Measurements from ENCODE around the gene NPHP1. TPM values are rescaled to one million over a fixed set of nuclear protein-coding genes. Genes with fewer than 3 reads are reported as not detected.

NPHP1 gene
- total RNA-seq, 1 donor from 2014 or later, result 9.8 TPM

GRCh38 chr2:110126086-110126773 is 78.6 kb downstream of the NPHP1 start:
- intact Hi-C loops (cut with DNase I), result no loop called here
- no peaks in the 10 kb centered on the region for H3K27me3 ChIP-seq

DNA sequence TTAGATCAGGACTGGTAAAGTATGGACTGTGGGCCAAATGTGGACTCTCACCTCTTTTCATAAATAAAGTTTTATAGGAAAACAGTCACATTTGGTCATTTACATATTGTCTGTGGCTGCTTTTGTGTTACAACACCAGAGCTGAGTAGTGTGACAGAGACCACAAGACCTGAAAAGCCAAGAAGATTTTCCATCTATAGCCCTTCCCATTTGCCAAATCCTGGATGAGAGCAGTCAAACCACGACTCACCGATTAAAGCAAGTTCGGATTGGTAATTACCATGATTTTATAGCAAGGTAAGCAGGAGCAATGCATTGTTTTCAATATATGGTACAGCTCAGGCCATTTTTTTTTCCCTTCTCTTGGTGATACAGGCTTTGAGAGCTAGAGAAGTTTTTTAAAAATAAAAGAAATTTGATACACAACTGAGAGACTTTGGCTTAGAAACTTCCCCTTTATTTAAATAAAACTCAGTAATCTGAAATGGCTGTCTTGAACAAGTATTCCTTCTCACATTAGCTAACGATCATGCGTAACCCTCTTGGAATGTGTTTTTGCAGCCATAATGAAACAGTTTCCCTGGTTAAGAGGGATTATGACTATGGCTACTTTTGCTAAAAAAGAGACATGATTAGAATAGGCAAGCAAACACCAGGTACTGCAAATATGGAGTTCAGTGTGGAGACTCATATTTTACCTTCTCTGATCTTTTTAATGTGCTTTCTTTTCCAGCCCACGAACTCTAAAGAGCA is 79.7 kb downstream of the NPHP1 start:
- H3K27me3 ChIP-seq, result no peaks in the 10 kb centered on the region
- H3K4me1 ChIP-seq, result peaks cover 3 to 8% of the 10 kb centered on the region in 2 donors
- no peak for DNase-seq (ENCODE audit: low spot score in 2 of 2)
- intact Hi-C loops (cut with DNase I), result no loop called here
- H3K27ac ChIP-seq, result peak overlapping the region; percentile 56 to 63
- H3K36me3 ChIP-seq, result no peaks in the 10 kb centered on the region
- H3K9me3 ChIP-seq, result no peaks in the 10 kb centered on the region
- TF ChIP-seq, protein P1, sequence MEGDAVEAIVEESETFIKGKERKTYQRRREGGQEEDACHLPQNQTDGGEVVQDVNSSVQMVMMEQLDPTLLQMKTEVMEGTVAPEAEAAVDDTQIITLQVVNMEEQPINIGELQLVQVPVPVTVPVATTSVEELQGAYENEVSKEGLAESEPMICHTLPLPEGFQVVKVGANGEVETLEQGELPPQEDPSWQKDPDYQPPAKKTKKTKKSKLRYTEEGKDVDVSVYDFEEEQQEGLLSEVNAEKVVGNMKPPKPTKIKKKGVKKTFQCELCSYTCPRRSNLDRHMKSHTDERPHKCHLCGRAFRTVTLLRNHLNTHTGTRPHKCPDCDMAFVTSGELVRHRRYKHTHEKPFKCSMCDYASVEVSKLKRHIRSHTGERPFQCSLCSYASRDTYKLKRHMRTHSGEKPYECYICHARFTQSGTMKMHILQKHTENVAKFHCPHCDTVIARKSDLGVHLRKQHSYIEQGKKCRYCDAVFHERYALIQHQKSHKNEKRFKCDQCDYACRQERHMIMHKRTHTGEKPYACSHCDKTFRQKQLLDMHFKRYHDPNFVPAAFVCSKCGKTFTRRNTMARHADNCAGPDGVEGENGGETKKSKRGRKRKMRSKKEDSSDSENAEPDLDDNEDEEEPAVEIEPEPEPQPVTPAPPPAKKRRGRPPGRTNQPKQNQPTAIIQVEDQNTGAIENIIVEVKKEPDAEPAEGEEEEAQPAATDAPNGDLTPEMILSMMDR (IDR thresholded peaks at IDR 0.05), result no peak
- no peak overlapping the region for H3K4me3 ChIP-seq

More at GRCh38 chr2:110126086-110126773, 78.6 kb downstream of the NPHP1 start:
- Histone ChIP-seq H3K4me1 (peaks cover 2 to 7% of the 10 kb centered on the region in 2 donors), H3K36me3 (no peaks in the 10 kb centered on the region), H3K27ac (no peak overlapping the region), H3K4me3 (no peak overlapping the region), H3K9me3 (no peaks in the 10 kb centered on the region)
- TF ChIP-seq, protein P1 (IDR thresholded peaks at IDR 0.05), result no peak
- no peak for DNase-seq (ENCODE audit: low spot score in 2 of 2)

- H3K27me3 ChIP-seq, result no peaks in the 10 kb centered on the region
- peaks cover 3 to 8% of the 10 kb centered on the region in 2 donors for H3K4me1 ChIP-seq
- no peaks in the 10 kb centered on the region for H3K9me3 ChIP-seq
- intact Hi-C loops (cut with DNase I), result no loop called here
- H3K4me3 ChIP-seq, result no peak overlapping the region
- DNase-seq (ENCODE audit: low spot score in 2 of 2), result no peak
- peak overlapping the region in 1 of 2 donors; percentile 56 for H3K27ac ChIP-seq
- H3K36me3 ChIP-seq, result no peaks in the 10 kb centered on the region
- TF ChIP-seq, protein P1 (IDR thresholded peaks at IDR 0.05), result no peak
Measured at GRCh38 chr2:110124038-110124825, 80.6 kb downstream of the NPHP1 start.

DNA sequence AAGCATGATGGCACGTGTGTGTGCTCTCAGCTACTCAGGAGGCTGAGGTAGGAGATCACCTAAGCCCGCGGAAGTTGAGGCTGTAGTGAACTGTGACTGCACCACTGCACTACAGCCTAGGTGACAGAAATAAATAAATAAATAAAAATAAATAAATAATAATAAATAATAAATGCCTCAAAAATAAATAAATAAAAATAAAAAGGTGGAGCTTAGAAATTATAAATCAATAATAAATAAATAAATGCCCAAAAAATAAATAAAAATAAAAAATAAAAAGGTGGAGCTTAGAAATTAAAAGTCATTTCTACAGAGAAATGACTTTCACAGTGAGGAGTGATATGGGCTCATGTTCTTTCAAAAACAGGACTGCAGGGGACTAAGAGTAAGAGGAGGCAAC is 83.2 kb downstream of the NPHP1 start:
- Histone ChIP-seq H3K4me1 (peaks cover 3 to 10% of the 10 kb centered on the region in 2 donors), H3K27me3 (no peaks in the 10 kb centered on the region), H3K4me3 (no peak overlapping the region), H3K9me3 (no peaks in the 10 kb centered on the region), H3K27ac (no peak overlapping the region), H3K36me3 (no peaks in the 10 kb centered on the region)
- intact Hi-C loops (cut with DNase I), result no loop called here
- no peak for DNase-seq (ENCODE audit: low spot score in 2 of 2)
- TF ChIP-seq, protein P1 (IDR thresholded peaks at IDR 0.05), result no peak

GRCh38 chr2:110121052-110121334 is 83.8 kb downstream of the NPHP1 start:
- Histone ChIP-seq H3K27me3 (no peaks in the 10 kb centered on the region), H3K36me3 (no peaks in the 10 kb centered on the region), H3K9me3 (no peaks in the 10 kb centered on the region), H3K4me3 (no peak overlapping the region), H3K27ac (no peak overlapping the region), H3K4me1 (peaks cover 3 to 15% of the 10 kb centered on the region in 2 donors)
- TF ChIP-seq, protein P1 (IDR thresholded peaks at IDR 0.05), result no peak
- no peak for DNase-seq (ENCODE audit: low spot score in 2 of 2)
- intact Hi-C loops (cut with DNase I), result no loop called here
